Measurements from ENCODE around the gene LTBP3. TPM values are rescaled to one million over a fixed set of nuclear protein-coding genes. Genes with fewer than 3 reads are reported as not detected.

LTBP3 gene
- total and polyA plus RNA-seq, 9 of the 15 experiments (the other 6 are each of a cell fraction or from before 2014, with no cell fraction given): 0.06 to 20.5 (median 4.8) TPM

- TF ChIP-seq DMBX1 (CRISPR knock-in tag; IDR thresholded peaks at IDR 0.05; ENCODE audit: borderline replicate concordance): no peak
- no peak for TF ChIP-seq ZNF79 (CRISPR knock-in tag; IDR thresholded peaks at IDR 0.05; ENCODE audit: low read depth)
- TF ChIP-seq AFF1 (IDR thresholded peaks at IDR 0.05; ENCODE audit: low read depth in 1 of 2, partially characterized antibody in 2 of 2): peak; percentile 82 to 90
- TF ChIP-seq ZBTB26 (CRISPR knock-in tag; IDR thresholded peaks at IDR 0.05): peak; percentile 81; the same call in 1 of the 2 replicates
- TF ChIP-seq HNRNPH1 (optimal IDR thresholded peaks at IDR 0.05; ENCODE audit: low read depth, low read length): no peak
- TF ChIP-seq ZNF696 (CRISPR knock-in tag; conservative IDR thresholded peaks at IDR 0.05): no peak
- 0 out of 2 replicates have a peak, but pooled peaks have one; percentile 19 for TF ChIP-seq HIVEP1 (CRISPR knock-in tag; IDR thresholded peaks at IDR 0.05)
- peak; percentile 33; the same call in 1 of the 2 replicates for TF ChIP-seq HDGF (IDR thresholded peaks at IDR 0.05)
- TF ChIP-seq YBX1 (IDR thresholded peaks at IDR 0.05): no peak
- TF ChIP-seq MAFF (IDR thresholded peaks at IDR 0.05; ENCODE audit: low read length): no peak
- TF ChIP-seq PTBP1 (IDR thresholded peaks at IDR 0.05; ENCODE audit: low read depth, low read length): no peak
- no peak for TF ChIP-seq ZNF197 (CRISPR knock-in tag; IDR thresholded peaks at IDR 0.05; ENCODE audit: low read depth)
- TF ChIP-seq HMG20B (CRISPR knock-in tag; IDR thresholded peaks at IDR 0.05): no peak
- peak; percentile 31; the same call in 1 of the 2 replicates for TF ChIP-seq ZNF384 (IDR thresholded peaks at IDR 0.05; ENCODE audit: low read depth, low read length)
- peak; percentile 21 to 58; a peak in 2 of 4 replicates for TF ChIP-seq RCOR1 (IDR thresholded peaks at IDR 0.05; ENCODE audit: borderline replicate concordance in 1 of 2, low read depth in 2 of 2, low read length in 2 of 2)
- TF ChIP-seq PYGO2 (tag; IDR thresholded peaks at IDR 0.05): peak; percentile 37; the same call in 1 of the 2 replicates
- no peak for TF ChIP-seq SFPQ (IDR thresholded peaks at IDR 0.05; ENCODE audit: low read depth, low read length)
Measured at GRCh38 chr11:65497141-65498041, 60.8 kb downstream of the LTBP3 start (continued).
